GOT3 (cell line): ENCODE data around the gene OR7G3.

ENCODE experiments used
- DNase-seq: peaks from one replicate; lab custom pipeline; 2025; ENCODE audit warnings: mixed read lengths; lab: John Stamatoyannopoulos, UW

The OR7G3 gene

GRCh38 chr19:9107375-9107774, 19.4 kb downstream of the OR7G3 start, which contains the start of gene OR7G2:
OR7G2 (minus strand) TSS chr19:9107475; CDS start chr19:9103243, 4,232 bp downstream.
- no peak for DNase-seq

- DNase-seq: no peak
Measured at GRCh38 chr19:9086761-9087160, 40.0 kb downstream of the OR7G3 start, which contains the start of gene OR1M1. OR1M1 (plus strand) TSS chr19:9087061; CDS start chr19:9093245, 6,184 bp downstream.

DNA sequence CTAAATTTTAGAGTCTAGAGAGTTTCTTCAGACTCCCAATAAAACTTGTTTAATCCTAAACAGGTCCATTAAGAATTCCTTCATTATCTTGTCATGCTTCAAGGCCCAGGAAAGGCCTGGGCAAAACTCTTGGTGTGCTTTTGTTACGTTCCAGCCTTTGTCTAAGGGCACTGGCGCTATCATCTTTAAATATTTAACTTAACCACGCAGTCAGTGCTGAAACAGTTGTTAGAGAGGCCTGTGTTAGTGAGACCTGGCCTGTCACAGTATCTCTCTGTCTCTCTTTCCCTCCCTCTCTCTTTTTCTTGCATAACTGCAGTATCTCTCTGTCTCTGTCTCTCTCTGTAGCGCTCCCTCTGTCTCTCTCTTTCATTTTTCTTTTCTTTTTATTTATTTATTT, 48.1 kb downstream of the OR7G3 start:
- no peak for DNase-seq

- DNase-seq: no peak
Measured at GRCh38 chr19:9076901-9077300, 49.8 kb downstream of the OR7G3 start.
